ENCODE measurements around the gene FZD2.
"Not testable (repeated sequence)": the region's sequence is repeated elsewhere in the genome, so short reads cannot be mapped to it uniquely, and the experiment has no call there.

Gene FZD2

GRCh38 chr17:44556832-44557606 is at the start of gene FZD2:
TSS of gene FZD2 (plus strand) at chr17:44557484. CDS start at chr17:44557689, 205 bp downstream.
- DNase-seq: peak; percentile 69

GRCh38 chr17:44511241-44512134 is 45.8 kb upstream of the FZD2 start:
- not testable (repeated sequence) for DNase-seq

- DNase-seq: no peak
These were observed 39.3 kb upstream of the FZD2 start for GRCh38 chr17:44518032-44518431.

GRCh38 chr17:44522883-44523671 is 34.2 kb upstream of the FZD2 start:
- DNase-seq: peak; percentile 88

GRCh38 chr17:44523672-44523972 is 33.7 kb upstream of the FZD2 start:
- DNase-seq: no peak

- no peak for DNase-seq
These were observed 30.2 kb upstream of the FZD2 start for GRCh38 chr17:44527102-44527501.

- no peak for DNase-seq
These were observed 29.3 kb upstream of the FZD2 start for GRCh38 chr17:44527954-44528353.

- DNase-seq: no peak
These were observed 27.4 kb upstream of the FZD2 start for GRCh38 chr17:44529864-44530263.

- no peak for DNase-seq
These were observed 26.3 kb upstream of the FZD2 start for GRCh38 chr17:44530896-44531418.

- peak; percentile 96 for DNase-seq
These were observed 23.6 kb upstream of the FZD2 start for GRCh38 chr17:44533533-44534246.

GRCh38 chr17:44536090-44536953 is 21.0 kb upstream of the FZD2 start:
- DNase-seq: no peak

- not testable (repeated sequence) for DNase-seq
These were observed 19.4 kb upstream of the FZD2 start for GRCh38 chr17:44537922-44538321.

- no peak for DNase-seq
These were observed 17.6 kb upstream of the FZD2 start for GRCh38 chr17:44539673-44540072.

GRCh38 chr17:44540246-44541084 is 16.8 kb upstream of the FZD2 start:
- no peak for DNase-seq

GRCh38 chr17:44541884-44542581 is 15.3 kb upstream of the FZD2 start:
- no peak for DNase-seq

GRCh38 chr17:44543213-44543904 is 13.9 kb upstream of the FZD2 start:
- no peak for DNase-seq

GRCh38 chr17:44543905-44544523 is 13.3 kb upstream of the FZD2 start:
- no peak for DNase-seq
